Measurements from ENCODE around the gene CRYZ.

The CRYZ gene

GRCh38 chr1:74731399-74732052, 1.3 kb downstream of the CRYZ start:
- TF ChIP-seq POLR2AphosphoS5 (IDR thresholded peaks at IDR 0.05; ENCODE audit: low read depth, low read length), result no peak
- TF ChIP-seq SPI1 (IDR thresholded peaks at IDR 0.05; ENCODE audit: low read depth, low read length), result no peak
- TF ChIP-seq POLR2A (IDR thresholded peaks at IDR 0.05; ENCODE audit: low read depth, low read length), result no peak
- TF ChIP-seq TAF1 (IDR thresholded peaks at IDR 0.05; ENCODE audit: low read depth, low read length), result no peak
- TF ChIP-seq POU2F2 (IDR thresholded peaks at IDR 0.05; ENCODE audit: low read depth, low read length), result no peak
- no peak for TF ChIP-seq PAX5 (IDR thresholded peaks at IDR 0.05; ENCODE audit: insufficient read depth, low read length, severe bottlenecking)
- FAIRE-seq (no peak), DNase-seq (ENCODE audit: insufficient read length, low spot score) (no peak)

GRCh38 chr1:74729741-74730478, 2.9 kb downstream of the CRYZ start:
- FAIRE-seq (no peak), DNase-seq (ENCODE audit: insufficient read length, low spot score) (no peak)
- TF ChIP-seq POLR2A (IDR thresholded peaks at IDR 0.05; ENCODE audit: low read depth, low read length), result no peak

GRCh38 chr1:74728736-74729135, 4.1 kb downstream of the CRYZ start:
- no peak for FAIRE-seq
- no peak for TF ChIP-seq POU2F2 (IDR thresholded peaks at IDR 0.05; ENCODE audit: low read depth, low read length)
- no peak for TF ChIP-seq POLR2AphosphoS5 (IDR thresholded peaks at IDR 0.05; ENCODE audit: low read depth, low read length)
- no peak for TF ChIP-seq SPI1 (IDR thresholded peaks at IDR 0.05; ENCODE audit: low read depth, low read length)
- no peak for TF ChIP-seq PAX5 (IDR thresholded peaks at IDR 0.05; ENCODE audit: insufficient read depth, low read length, severe bottlenecking)
- TF ChIP-seq POLR2A (IDR thresholded peaks at IDR 0.05; ENCODE audit: low read depth, low read length), result no peak
- TF ChIP-seq TAF1 (IDR thresholded peaks at IDR 0.05; ENCODE audit: low read depth, low read length), result no peak

GRCh38 chr1:74726063-74726462, 6.8 kb downstream of the CRYZ start:
- DNase-seq (ENCODE audit: insufficient read length, low spot score), result no peak
- FAIRE-seq, result no peak
- TF ChIP-seq SPI1 (IDR thresholded peaks at IDR 0.05; ENCODE audit: low read depth, low read length) (no peak), PAX5 (IDR thresholded peaks at IDR 0.05; ENCODE audit: insufficient read depth, low read length, severe bottlenecking) (no peak), TAF1 (IDR thresholded peaks at IDR 0.05; ENCODE audit: low read depth, low read length) (no peak)

More at GRCh38 chr1:74728736-74729135, 4.1 kb downstream of the CRYZ start:
- DNase-seq (ENCODE audit: insufficient read length, low spot score), result no peak

- no peak for DNase-seq (ENCODE audit: insufficient read length, low spot score)
- no peak for FAIRE-seq
- TF ChIP-seq TAF1 (IDR thresholded peaks at IDR 0.05; ENCODE audit: low read depth, low read length) (no peak), POLR2A (IDR thresholded peaks at IDR 0.05; ENCODE audit: low read depth, low read length) (no peak), SPI1 (IDR thresholded peaks at IDR 0.05; ENCODE audit: low read depth, low read length) (no peak), POLR2AphosphoS5 (IDR thresholded peaks at IDR 0.05; ENCODE audit: low read depth, low read length) (no peak), POU2F2 (IDR thresholded peaks at IDR 0.05; ENCODE audit: low read depth, low read length) (no peak), PAX5 (IDR thresholded peaks at IDR 0.05; ENCODE audit: insufficient read depth, low read length, severe bottlenecking) (no peak)
These were observed 15.2 kb downstream of the CRYZ start for GRCh38 chr1:74717626-74718025.

GRCh38 chr1:74716822-74717221, 16.0 kb downstream of the CRYZ start:
- FAIRE-seq, result no peak
- DNase-seq (ENCODE audit: insufficient read length, low spot score), result no peak
- TF ChIP-seq PAX5 (IDR thresholded peaks at IDR 0.05; ENCODE audit: insufficient read depth, low read length, severe bottlenecking) (no peak), POLR2A (IDR thresholded peaks at IDR 0.05; ENCODE audit: low read depth, low read length) (no peak), POU2F2 (IDR thresholded peaks at IDR 0.05; ENCODE audit: low read depth, low read length) (no peak), SPI1 (IDR thresholded peaks at IDR 0.05; ENCODE audit: low read depth, low read length) (no peak)

- DNase-seq (ENCODE audit: insufficient read length, low spot score) (no peak), FAIRE-seq (no peak)
- no peak for TF ChIP-seq TAF1 (IDR thresholded peaks at IDR 0.05; ENCODE audit: low read depth, low read length)
- TF ChIP-seq PAX5 (IDR thresholded peaks at IDR 0.05; ENCODE audit: insufficient read depth, low read length, severe bottlenecking), result no peak
- no peak for TF ChIP-seq POLR2A (IDR thresholded peaks at IDR 0.05; ENCODE audit: low read depth, low read length)
- no peak for TF ChIP-seq SPI1 (IDR thresholded peaks at IDR 0.05; ENCODE audit: low read depth, low read length)
These were observed 17.0 kb downstream of the CRYZ start for GRCh38 chr1:74715806-74716205.

- TF ChIP-seq PAX5 (IDR thresholded peaks at IDR 0.05; ENCODE audit: insufficient read depth, low read length, severe bottlenecking) (no peak), POU2F2 (IDR thresholded peaks at IDR 0.05; ENCODE audit: low read depth, low read length) (no peak), TAF1 (IDR thresholded peaks at IDR 0.05; ENCODE audit: low read depth, low read length) (no peak), POLR2A (IDR thresholded peaks at IDR 0.05; ENCODE audit: low read depth, low read length) (no peak), SPI1 (IDR thresholded peaks at IDR 0.05; ENCODE audit: low read depth, low read length) (no peak)
- peak; percentile 60 for FAIRE-seq
- DNase-seq (ENCODE audit: insufficient read length, low spot score), result no peak
These were observed 17.7 kb downstream of the CRYZ start for GRCh38 chr1:74715236-74715502.

- TF ChIP-seq TAF1 (IDR thresholded peaks at IDR 0.05; ENCODE audit: low read depth, low read length) (no peak), SPI1 (IDR thresholded peaks at IDR 0.05; ENCODE audit: low read depth, low read length) (no peak), POLR2AphosphoS5 (IDR thresholded peaks at IDR 0.05; ENCODE audit: low read depth, low read length) (no peak), PAX5 (IDR thresholded peaks at IDR 0.05; ENCODE audit: insufficient read depth, low read length, severe bottlenecking) (no peak), POLR2A (IDR thresholded peaks at IDR 0.05; ENCODE audit: low read depth, low read length) (no peak), POU2F2 (IDR thresholded peaks at IDR 0.05; ENCODE audit: low read depth, low read length) (no peak)
- FAIRE-seq (peak; percentile 26), DNase-seq (ENCODE audit: insufficient read length, low spot score) (no peak)
These were observed 18.2 kb downstream of the CRYZ start for GRCh38 chr1:74714429-74715235.

- no peak for FAIRE-seq
- TF ChIP-seq POU2F2 (IDR thresholded peaks at IDR 0.05; ENCODE audit: low read depth, low read length), result 0 out of 2 replicates have a peak, but pooled peaks have one; percentile 55
- TF ChIP-seq POLR2A (IDR thresholded peaks at IDR 0.05; ENCODE audit: low read depth, low read length), result no peak
- DNase-seq (ENCODE audit: insufficient read length, low spot score), result no peak
These were observed 19.0 kb downstream of the CRYZ start for GRCh38 chr1:74713849-74714248.

Measured in GM12891 (cell line).